AG10803 (cell line): ENCODE data around the gene ALK.
"Not testable (repeated sequence)": the region's sequence is repeated elsewhere in the genome, so short reads cannot be mapped to it uniquely, and the experiment has no call there.

Experiments used
- DNase-seq: peaks from one replicate; pipeline ENCODE4 v3.0.0; 2010; ENCODE audit warnings: low read depth
- H3K4me3 ChIP-seq: 2 replicates; pipeline ENCODE4 v1.5.1; 2011; ENCODE audit warnings: mild to moderate bottlenecking, low read length, control low read depth
- TF ChIP-seq, protein P1 (sequence below): conservative IDR thresholded peaks from 2 replicates; pipeline ENCODE4 v1.5.1; 2011; ENCODE audit warnings: mild to moderate bottlenecking, low read length, control low read depth, inconsistent platforms

ALK gene

DNA sequence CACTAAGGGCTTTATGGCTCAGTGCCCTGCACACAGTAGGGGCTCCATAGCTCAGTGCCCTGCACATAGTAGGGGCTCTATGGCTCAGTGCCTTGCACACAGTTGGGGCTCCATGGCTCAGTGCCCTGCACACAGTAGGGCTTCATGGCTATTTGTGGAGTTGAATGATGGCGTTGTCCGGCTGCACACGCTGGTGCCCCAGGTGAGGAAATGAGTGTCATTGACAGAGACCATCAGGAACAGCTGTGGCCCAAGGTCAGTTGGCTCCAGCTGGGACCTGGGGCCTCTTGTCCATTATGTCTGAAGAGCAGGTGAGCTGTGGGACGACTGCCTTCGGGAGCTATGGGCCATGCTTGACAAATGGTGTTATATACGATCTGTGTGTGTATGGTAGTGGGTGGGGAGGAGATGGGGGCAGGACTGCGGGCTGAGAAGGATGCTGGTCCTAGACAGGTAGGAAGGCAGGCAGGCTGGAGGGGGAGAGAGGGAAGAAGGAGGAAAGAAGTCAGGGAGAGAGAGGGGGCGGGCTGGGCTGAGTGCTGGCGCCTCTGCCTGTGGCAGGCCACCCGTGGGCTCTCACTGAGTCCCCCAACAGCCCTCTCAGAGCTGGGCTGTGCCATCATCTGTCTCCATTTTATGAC lies 675.5 kb downstream of the ALK start:
- H3K4me3 ChIP-seq: no peak overlapping the region
- TF ChIP-seq, protein P1, sequence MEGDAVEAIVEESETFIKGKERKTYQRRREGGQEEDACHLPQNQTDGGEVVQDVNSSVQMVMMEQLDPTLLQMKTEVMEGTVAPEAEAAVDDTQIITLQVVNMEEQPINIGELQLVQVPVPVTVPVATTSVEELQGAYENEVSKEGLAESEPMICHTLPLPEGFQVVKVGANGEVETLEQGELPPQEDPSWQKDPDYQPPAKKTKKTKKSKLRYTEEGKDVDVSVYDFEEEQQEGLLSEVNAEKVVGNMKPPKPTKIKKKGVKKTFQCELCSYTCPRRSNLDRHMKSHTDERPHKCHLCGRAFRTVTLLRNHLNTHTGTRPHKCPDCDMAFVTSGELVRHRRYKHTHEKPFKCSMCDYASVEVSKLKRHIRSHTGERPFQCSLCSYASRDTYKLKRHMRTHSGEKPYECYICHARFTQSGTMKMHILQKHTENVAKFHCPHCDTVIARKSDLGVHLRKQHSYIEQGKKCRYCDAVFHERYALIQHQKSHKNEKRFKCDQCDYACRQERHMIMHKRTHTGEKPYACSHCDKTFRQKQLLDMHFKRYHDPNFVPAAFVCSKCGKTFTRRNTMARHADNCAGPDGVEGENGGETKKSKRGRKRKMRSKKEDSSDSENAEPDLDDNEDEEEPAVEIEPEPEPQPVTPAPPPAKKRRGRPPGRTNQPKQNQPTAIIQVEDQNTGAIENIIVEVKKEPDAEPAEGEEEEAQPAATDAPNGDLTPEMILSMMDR: no peak
- no peak for DNase-seq

DNA sequence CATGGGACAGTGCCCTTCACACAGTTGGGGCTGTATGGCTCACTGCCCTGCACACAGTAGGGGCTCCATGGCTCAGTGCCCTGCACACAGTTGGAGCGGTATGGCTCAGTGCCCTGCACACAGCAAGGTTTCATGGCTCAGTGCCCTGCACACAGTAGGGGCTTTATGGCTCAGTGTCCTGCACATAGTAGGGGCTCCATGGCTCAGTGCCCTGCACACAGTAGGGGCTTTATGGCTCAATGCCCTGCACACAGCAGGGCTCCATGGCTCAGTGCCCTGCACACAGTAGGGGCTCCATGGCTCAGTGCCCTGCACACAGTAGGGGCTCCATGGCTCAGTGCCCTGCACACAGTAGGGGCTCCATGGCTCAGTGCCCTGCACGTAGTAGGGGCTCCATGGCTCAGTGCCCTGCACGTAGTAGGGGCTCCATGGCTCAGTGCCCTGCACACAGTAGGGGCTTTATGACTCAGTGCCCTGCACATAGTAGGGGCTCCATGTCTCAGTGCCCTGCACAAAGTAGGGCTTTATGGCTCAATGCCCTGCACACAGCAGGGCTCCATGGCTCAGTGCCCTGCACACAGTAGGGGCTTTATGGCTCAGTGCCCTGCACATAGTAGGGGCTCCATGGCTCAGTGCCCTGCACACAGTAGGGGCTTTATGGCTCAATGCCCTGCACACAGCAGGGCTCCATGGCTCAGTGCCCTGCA lies 676.2 kb downstream of the ALK start:
- DNase-seq, H3K4me3 ChIP-seq: not testable (repeated sequence)

DNA sequence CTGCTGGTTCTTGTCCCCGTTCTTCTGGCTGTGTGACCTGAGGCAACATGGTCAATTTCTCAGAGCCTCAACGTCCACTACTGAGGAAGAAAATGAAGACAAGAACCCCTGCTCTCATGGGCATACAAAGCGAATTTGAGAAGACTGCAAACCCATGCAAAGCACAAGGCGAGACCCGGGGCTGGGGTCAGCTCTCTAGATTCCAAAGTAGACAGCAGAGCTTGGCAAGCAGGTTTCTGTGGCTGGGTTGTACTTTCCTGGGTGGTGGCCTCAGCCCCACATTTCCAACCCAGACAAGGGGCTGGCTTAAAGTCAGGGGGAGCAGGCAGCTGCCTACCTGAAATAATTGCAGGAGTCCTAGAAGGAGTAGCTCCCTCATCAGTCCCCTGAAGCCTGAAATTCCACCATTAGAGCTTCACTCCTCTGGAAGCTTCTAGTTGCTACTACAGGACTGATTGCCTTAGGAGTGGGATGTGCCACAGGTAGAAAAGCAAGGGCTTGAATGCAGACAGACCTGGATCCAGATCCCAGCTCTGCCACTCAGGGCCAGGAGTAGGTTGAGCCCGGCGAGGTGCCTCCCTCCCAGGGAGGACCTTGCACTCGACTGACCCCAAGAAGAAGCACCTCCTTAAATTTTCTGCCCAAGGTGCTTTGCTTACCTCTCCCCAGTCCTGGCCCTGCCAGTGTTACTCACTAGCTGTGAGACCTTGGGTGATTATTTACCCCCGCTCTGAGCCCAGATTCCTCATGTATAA lies 678.6 kb downstream of the ALK start:
- H3K4me3 ChIP-seq: no peak overlapping the region
- no peak for DNase-seq
- TF ChIP-seq, protein P1: no peak

DNA sequence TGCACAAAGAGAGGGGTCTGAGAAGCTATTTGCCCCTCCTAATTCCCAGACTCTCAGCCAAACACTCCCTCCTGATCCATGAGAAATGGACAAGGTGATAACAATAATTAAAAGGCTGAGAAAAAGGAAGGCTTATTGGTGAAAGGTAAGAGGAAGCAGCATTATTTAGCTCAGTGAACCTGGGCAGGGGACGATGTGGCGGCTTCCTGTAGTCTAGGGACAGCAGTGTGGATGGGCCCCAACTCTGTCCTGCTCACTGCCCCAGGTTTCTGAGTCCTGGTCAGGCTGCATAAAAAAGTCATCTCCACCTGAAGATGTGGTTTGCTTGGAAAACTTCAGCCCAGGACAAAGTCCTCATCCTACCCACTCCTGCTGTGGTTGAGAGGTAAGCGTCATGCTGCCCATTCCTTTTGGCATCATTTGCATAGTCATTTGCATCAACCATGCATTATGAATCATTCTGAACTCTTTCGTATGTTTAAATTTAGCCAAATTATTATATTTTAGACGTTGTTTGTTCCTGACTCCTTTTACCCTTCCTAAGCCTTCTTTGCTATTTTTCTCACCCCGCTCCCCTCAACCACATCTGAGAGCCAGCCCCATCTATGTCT lies 679.3 kb downstream of the ALK start:
- TF ChIP-seq, protein P1: no peak
- no peak overlapping the region for H3K4me3 ChIP-seq
- no peak for DNase-seq

DNA sequence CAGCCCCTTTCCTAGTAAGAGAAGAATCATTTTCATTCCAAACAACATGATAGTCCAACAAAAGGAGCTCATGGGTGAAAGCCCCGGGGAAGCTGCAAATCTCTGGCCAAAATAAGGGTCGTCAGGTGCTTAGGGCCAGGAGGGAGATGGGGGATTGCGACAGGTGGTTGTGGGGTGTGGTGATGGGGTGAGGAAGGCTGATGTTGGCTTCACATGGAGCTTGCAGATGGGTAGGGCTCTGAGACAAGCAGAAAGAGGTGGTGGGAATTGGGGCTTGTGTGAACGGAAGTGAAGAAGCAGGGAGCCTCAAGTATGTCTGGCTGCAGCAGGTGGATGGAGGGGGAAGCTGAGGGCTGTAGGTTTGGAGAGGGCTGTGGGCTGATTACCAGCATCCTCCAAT lies 680.0 kb downstream of the ALK start:
- DNase-seq: no peak
- TF ChIP-seq, protein P1: no peak
- no peak overlapping the region for H3K4me3 ChIP-seq

DNA sequence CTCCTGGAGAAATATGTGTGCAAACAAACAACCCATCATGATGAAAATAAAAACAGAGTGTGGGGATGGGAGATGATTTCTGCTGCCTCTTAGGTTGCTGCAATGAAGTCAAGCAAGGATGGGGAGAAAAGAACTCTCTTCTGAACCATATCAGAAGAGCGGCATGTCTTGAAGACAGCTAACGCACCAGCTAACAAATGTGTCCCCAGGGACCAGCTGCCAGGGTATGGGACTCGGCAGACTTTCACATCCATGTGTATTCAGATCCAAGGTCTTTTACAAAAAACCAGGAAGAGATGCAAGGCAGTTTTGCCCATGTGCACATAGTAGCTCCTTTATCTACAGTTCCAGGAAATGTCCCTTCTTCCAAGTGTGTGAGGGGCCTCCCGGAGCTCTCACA lies 680.8 kb downstream of the ALK start:
- TF ChIP-seq, protein P1: no peak
- no peak for DNase-seq
- H3K4me3 ChIP-seq: no peak overlapping the region

DNA sequence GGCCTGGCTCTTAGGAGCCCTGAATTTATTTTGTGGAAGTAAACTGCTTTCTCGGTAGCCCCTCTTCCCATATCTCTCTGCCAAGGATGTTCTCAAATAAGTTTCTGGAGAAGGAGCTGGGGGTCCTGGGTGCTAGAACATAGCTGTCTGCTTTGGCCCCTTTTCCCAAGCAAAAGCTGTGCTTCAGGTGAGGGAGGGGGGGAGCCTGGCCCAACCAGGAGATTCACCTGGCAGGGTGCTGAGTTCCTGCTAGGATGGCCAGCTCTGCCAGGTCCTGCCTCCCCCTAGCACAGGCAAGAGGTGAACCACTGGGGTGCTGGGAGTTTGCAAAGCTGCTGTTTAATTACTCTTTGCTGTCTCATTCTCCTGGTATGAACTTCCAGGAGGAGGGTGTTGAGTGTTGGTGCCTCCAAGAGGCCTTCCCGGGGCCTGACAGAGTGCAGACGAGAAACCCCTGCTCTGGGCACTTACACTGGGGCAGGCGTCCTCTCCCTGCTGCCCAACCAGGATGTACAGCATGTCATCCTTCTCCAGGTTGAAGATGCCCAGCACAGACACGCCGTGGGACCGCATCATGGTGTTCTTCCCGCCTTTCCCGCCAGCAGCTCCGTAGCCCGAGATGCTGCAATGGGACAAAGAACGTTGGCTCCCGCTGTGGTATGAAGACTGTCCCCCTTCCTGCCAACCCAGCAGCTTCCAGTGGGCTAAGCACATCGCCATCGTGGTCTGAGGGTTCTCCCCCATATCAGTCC lies 682.0 kb downstream of the ALK start:
- TF ChIP-seq, protein P1: no peak
- H3K4me3 ChIP-seq: no peak overlapping the region
- no peak for DNase-seq
